Transverse colon (tissue), 4 donors: ENCODE results near the gene CDC7.

ENCODE experiments used
- CTCF ChIP-seq, 5 experiments: fragments of 200-600 bp in 3 of 5; fragments of 450-650 bp in 2 of 5; sonication (generic) in 3 of 5; IDR thresholded peaks; 1 replicate in 2 of 5; 2 replicates in 3 of 5; pipeline ENCODE4 v1.5.1; 2016 to 2017; ENCODE audit warnings: antibody characterized with exemption in 5 of 5, inconsistent platforms in 3 of 5, mild to moderate bottlenecking in 2 of 5, moderate library complexity in 1 of 5
- EP300 ChIP-seq: sonication (generic); formaldehyde crosslinking; IDR thresholded peaks from one replicate; pipeline ENCODE4 v1.6.1; 2017; ENCODE audit warnings: antibody characterized with exemption, low read depth
- POLR2A ChIP-seq: fragments of 450-650 bp; IDR thresholded peaks from one replicate; pipeline ENCODE4 v1.6.1; 2016; ENCODE audit warnings: antibody characterized with exemption, mild to moderate bottlenecking, moderate library complexity
- POLR2AphosphoS5 ChIP-seq, 3 donors: sonication (generic); formaldehyde crosslinking; IDR thresholded peaks; one replicate each; pipeline ENCODE4 v1.6.1; 2016; ENCODE audit warnings: antibody characterized with exemption in 3 of 3

GRCh38 chr1:91498498-91499245 is 2.0 kb upstream of the CDC7 start:
- no peak for TF ChIP-seq POLR2A
- TF ChIP-seq CTCF (IDR thresholded peaks at IDR 0.05), result no peak
- no peak for TF ChIP-seq EP300
- no peak for TF ChIP-seq POLR2AphosphoS5 (IDR thresholded peaks at IDR 0.05)
